HCT116 (cell line): ENCODE data around the gene SMIM33. TPM values are rescaled to one million over a fixed set of nuclear protein-coding genes. Genes with fewer than 3 reads are reported as not detected.

Experiments
- ATAC-seq: fragments of 200-7000 bp; cut with Tn5 transposase; 2 replicates; pipeline ENCODE4 v1.9.1; 2020; ENCODE audit warnings: mild to moderate bottlenecking, moderate library complexity
- BruUV-seq: library from RNA; stranded (reverse); fragments of 400-500 nt; replicated peaks from 2 replicates; lab custom pipeline; 2021; lab: Mats Ljungman, UMichigan
- CTCF ChIA-PET: fragments of 300-600 bp; sonication (Branson Sonifier 250); formaldehyde crosslinking; loops from one replicate; lab custom pipeline; 2021; ENCODE audit warnings: antibody characterized with exemption; lab: Charles Lee
- POLR2A ChIA-PET: fragments of 300-600, 350-600 bp; sonication (Branson Sonifier 250); formaldehyde crosslinking; loops from one replicate; lab custom pipeline; 2021; ENCODE audit warnings: antibody characterized with exemption; lab: Charles Lee
- RAD21 ChIA-PET, 2 experiments: fragments of 300-600 bp; sonication (Branson Sonifier 250); formaldehyde crosslinking; loops; one replicate each; lab custom pipeline; 2023; ENCODE audit warnings: low total read pairs in 2 of 2; ENCODE audit not compliant: uncharacterized antibody in 2 of 2, unreplicated experiment in 2 of 2, low non-redundant PET in 1 of 2; lab: Charles Lee
- DNase-seq: peaks from one replicate; pipeline ENCODE4 v3.0.0-alpha.2; 2010; ENCODE audit warnings: low read depth, low spot score
- H2AFZ ChIP-seq: fragments of 200-600 bp; shearing (Covaris generic), sonication (generic); 2 replicates; pipeline ENCODE4 v1.6.1; 2017; ENCODE audit warnings: low read depth, mixed run types, mixed read lengths, antibody characterized with exemption, low read length; ENCODE audit not compliant: poor library complexity, severe bottlenecking
- H3K27ac ChIP-seq: 2 replicates; pipeline ENCODE4 v1.5.1; 2012; ENCODE audit warnings: low read depth, low read length
- H3K27me3 ChIP-seq: fragments of 200-600 bp; sonication (generic); 2 replicates; pipeline ENCODE4 v1.6.1; 2016; ENCODE audit warnings: mixed run types, low read length, mixed read lengths; ENCODE audit not compliant: insufficient read depth
- H3K36me3 ChIP-seq, 2 experiments: fragments of 200-500 bp in 1 of 2; fragments of 200-600 bp in 1 of 2; sonication (Bioruptor generic) in 1 of 2; sonication (generic) in 1 of 2; 2 replicates each; pipeline versions ENCODE4 v1.5.1 to v1.6.1; 2014 to 2016; ENCODE audit warnings: low read length in 2 of 2, inconsistent platforms in 1 of 2, mixed read lengths in 1 of 2, mixed run types in 1 of 2; ENCODE audit not compliant: insufficient read depth in 2 of 2, control insufficient read depth in 1 of 2
- H3K4me1 ChIP-seq, 2 experiments: fragments of 200-600 bp in 1 of 2; sonication (generic) in 1 of 2; 2 replicates each; pipeline versions ENCODE4 v1.5.1 to v1.6.1; 2012 to 2017; ENCODE audit warnings: low read length in 2 of 2, inconsistent platforms in 1 of 2, mild to moderate bottlenecking in 1 of 2, mixed read lengths in 1 of 2, mixed run types in 1 of 2, moderate library complexity in 1 of 2; ENCODE audit not compliant: insufficient read depth in 2 of 2, control insufficient read depth in 1 of 2
- H3K4me2 ChIP-seq: fragments of 200-600 bp; sonication (generic); 2 replicates; pipeline ENCODE4 v1.6.1; 2017; ENCODE audit warnings: mixed run types, low read length, mixed read lengths
- H3K4me3 ChIP-seq, 2 experiments: fragments of 200-600 bp in 1 of 2; sonication (generic) in 1 of 2; replicated peaks in 1 of 2; 2 replicates each; pipeline ENCODE4 v1.5.1; 2011 to 2016; ENCODE audit warnings: low read length in 2 of 2, control low read depth in 1 of 2, low read depth in 1 of 2, mild to moderate bottlenecking in 1 of 2, mixed read lengths in 1 of 2, mixed run types in 1 of 2
- H3K79me2 ChIP-seq: fragments of 200-600 bp; sonication (generic); 2 replicates; pipeline ENCODE4 v1.6.1; 2017; ENCODE audit warnings: mild to moderate bottlenecking, mixed run types, low read length, moderate library complexity, mixed read lengths; ENCODE audit not compliant: insufficient read depth
- H3K9ac ChIP-seq: fragments of 200-600 bp; sonication (generic); 2 replicates; pipeline ENCODE4 v1.6.1; 2016; ENCODE audit warnings: low read length, mixed read lengths
- H3K9me2 ChIP-seq: fragments of 200-600 bp; sonication (generic), shearing (Covaris generic); 2 replicates; pipeline ENCODE4 v1.6.1; 2017; ENCODE audit warnings: mixed run types, mild to moderate bottlenecking, moderate library complexity; ENCODE audit not compliant: insufficient read depth
- H3K9me3 ChIP-seq, 2 experiments: fragments of 200-500 bp in 1 of 2; fragments of 200-600 bp in 1 of 2; sonication (Bioruptor generic) in 1 of 2; sonication (generic) in 1 of 2; 2 replicates each; pipeline ENCODE4 v1.6.1; 2014 to 2017; ENCODE audit warnings: low read length in 2 of 2, mixed read lengths in 2 of 2, inconsistent platforms in 1 of 2, low read depth in 1 of 2, mild to moderate bottlenecking in 1 of 2, mixed run types in 1 of 2, moderate library complexity in 1 of 2; ENCODE audit not compliant: control insufficient read depth in 1 of 2, insufficient read depth in 1 of 2
- H4K20me1 ChIP-seq: fragments of 200-600 bp; sonication (generic), shearing (Covaris generic); 2 replicates; pipeline ENCODE4 v1.6.1; 2017; ENCODE audit warnings: mixed run types, mild to moderate bottlenecking, moderate library complexity; ENCODE audit not compliant: insufficient read depth
- CBX3 ChIP-seq: IDR thresholded peaks from 2 replicates; pipeline ENCODE4 v1.6.1; 2012; ENCODE audit warnings: low read depth
- CEBPB ChIP-seq: IDR thresholded peaks from 2 replicates; pipeline ENCODE4 v1.6.1; 2012; ENCODE audit warnings: low read depth
- EZH2phosphoT487 ChIP-seq: fragments of 200-600 bp; IDR thresholded peaks from 2 replicates; pipeline ENCODE4 v1.6.1; 2018; ENCODE audit warnings: antibody characterized with exemption, borderline replicate concordance
- FOSL1 ChIP-seq: IDR thresholded peaks from 2 replicates; pipeline ENCODE4 v1.6.1; 2012; ENCODE audit warnings: low read depth
- MAX ChIP-seq: IDR thresholded peaks from 2 replicates; pipeline ENCODE4 v1.6.1; 2012
- POLR2A ChIP-seq: IDR thresholded peaks from 2 replicates; pipeline ENCODE4 v1.7.0; 2011; ENCODE audit warnings: borderline replicate concordance; ENCODE audit not compliant: insufficient read depth, insufficient read length; ENCODE audit errors: extremely low read depth
- POLR2AphosphoS5 ChIP-seq: IDR thresholded peaks from 2 replicates; pipeline ENCODE4 v1.6.1; 2011; ENCODE audit warnings: mild to moderate bottlenecking, low read depth, low read length, moderate library complexity
- RAD21 ChIP-seq: IDR thresholded peaks from 2 replicates; pipeline ENCODE4 v1.6.1; 2012; ENCODE audit warnings: low read depth, mild to moderate bottlenecking
- SIN3A ChIP-seq: IDR thresholded peaks from 2 replicates; pipeline ENCODE4 v1.6.1; 2012; ENCODE audit warnings: low read depth
- SRF ChIP-seq: IDR thresholded peaks from 2 replicates; pipeline ENCODE4 v1.6.1; 2012; ENCODE audit warnings: low read depth
- ZNF274 ChIP-seq: fragments of 200-500 bp; sonication (Bioruptor generic); IDR thresholded peaks from 2 replicates; pipeline ENCODE4 v1.6.1; 2014; ENCODE audit warnings: mild to moderate bottlenecking, low read depth, low read length, inconsistent platforms
- intact Hi-C: fragments of 100-400 bp; cut with micrococcal nuclease; formaldehyde crosslinking; loops from 2 replicates; pipeline ENCODE4 v1.10.0; 2022
- total RNA-seq: library from RNA; stranded (reverse); gene quantifications from one replicate; pipeline ENCODE4 v1.2.1, GENCODE V29; 2021; ENCODE audit not compliant: unreplicated experiment
- TF ChIP-seq, protein P1 (sequence below): IDR thresholded peaks from 2 replicates; pipeline ENCODE4 v1.6.1; 2012; ENCODE audit warnings: low read depth

Gene SMIM33
- total RNA-seq, 1 experiment from 2014 or later: not detected

DNA sequence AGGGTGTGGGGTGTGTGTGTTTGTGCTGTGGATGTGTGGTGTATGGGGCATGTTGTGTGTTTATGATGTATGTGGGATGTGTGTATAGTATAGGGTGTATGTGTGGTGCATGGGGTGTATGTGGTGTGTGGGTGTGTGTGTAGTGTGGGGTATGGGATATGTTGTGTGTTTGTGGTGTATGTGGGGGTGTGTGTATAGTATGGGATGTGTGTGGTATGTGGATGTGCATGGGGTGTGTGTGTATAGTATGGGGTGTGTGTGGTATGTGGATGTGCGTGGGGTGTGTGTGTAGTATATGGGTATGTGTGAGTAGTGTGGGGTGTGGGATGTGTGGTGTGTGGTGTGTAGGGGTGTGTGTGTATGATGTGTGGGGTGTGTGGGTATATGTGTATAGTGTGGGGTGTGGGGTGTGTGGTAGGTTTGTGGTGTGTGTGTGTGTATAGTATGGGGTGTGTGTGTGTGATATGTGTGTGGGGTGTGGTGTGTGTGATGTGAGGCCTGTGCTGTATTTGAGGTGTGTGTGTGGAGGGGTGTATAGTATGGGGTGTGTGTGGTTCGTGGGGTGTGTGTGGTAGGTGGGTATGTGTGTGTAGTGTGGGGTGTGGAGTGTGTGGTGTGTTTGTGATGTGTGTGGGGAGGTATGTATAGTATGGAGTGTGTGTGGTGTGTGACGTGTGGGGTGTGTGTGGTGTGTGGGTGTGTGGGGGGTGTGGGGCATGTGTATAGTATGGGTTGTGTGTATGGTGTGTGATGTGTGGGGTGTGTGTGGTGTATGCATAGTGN is 18.7 kb upstream of the SMIM33 start (continued):
- TF ChIP-seq, protein P1, sequence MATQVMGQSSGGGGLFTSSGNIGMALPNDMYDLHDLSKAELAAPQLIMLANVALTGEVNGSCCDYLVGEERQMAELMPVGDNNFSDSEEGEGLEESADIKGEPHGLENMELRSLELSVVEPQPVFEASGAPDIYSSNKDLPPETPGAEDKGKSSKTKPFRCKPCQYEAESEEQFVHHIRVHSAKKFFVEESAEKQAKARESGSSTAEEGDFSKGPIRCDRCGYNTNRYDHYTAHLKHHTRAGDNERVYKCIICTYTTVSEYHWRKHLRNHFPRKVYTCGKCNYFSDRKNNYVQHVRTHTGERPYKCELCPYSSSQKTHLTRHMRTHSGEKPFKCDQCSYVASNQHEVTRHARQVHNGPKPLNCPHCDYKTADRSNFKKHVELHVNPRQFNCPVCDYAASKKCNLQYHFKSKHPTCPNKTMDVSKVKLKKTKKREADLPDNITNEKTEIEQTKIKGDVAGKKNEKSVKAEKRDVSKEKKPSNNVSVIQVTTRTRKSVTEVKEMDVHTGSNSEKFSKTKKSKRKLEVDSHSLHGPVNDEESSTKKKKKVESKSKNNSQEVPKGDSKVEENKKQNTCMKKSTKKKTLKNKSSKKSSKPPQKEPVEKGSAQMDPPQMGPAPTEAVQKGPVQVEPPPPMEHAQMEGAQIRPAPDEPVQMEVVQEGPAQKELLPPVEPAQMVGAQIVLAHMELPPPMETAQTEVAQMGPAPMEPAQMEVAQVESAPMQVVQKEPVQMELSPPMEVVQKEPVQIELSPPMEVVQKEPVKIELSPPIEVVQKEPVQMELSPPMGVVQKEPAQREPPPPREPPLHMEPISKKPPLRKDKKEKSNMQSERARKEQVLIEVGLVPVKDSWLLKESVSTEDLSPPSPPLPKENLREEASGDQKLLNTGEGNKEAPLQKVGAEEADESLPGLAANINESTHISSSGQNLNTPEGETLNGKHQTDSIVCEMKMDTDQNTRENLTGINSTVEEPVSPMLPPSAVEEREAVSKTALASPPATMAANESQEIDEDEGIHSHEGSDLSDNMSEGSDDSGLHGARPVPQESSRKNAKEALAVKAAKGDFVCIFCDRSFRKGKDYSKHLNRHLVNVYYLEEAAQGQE: no peak
- TF ChIP-seq MAX (no peak), FOSL1 (no peak), EZH2phosphoT487 (no peak), POLR2A (no peak)

- TF ChIP-seq ZNF274 (no peak), CEBPB (no peak), EZH2phosphoT487 (no peak), SIN3A (no peak), CBX3 (no peak), RAD21 (no peak), SRF (no peak), POLR2AphosphoS5 (no peak)
- H3K4me3 ChIP-seq: no peak overlapping the region
- no peaks in the 10 kb centered on the region for H3K9me3 ChIP-seq
- H3K36me3 ChIP-seq: no peaks in the 10 kb centered on the region
- no peak overlapping the region for H3K4me2 ChIP-seq
- H4K20me1 ChIP-seq: no peaks in the 10 kb centered on the region
- no peaks in the 10 kb centered on the region for H3K9me2 ChIP-seq
- no peak overlapping the region for H2AFZ ChIP-seq
- no peaks in the 10 kb centered on the region for H3K79me2 ChIP-seq
- intact Hi-C loops: no loop called here
- H3K27me3 ChIP-seq: no peaks in the 10 kb centered on the region
- ChIA-PET POLR2A (no interaction called here), CTCF (no interaction called here), RAD21 (no interaction called here)
- DNase-seq (no peak), ATAC-seq (no peak)
- H3K27ac ChIP-seq: no peak overlapping the region
- no TSS peak for BruUV-seq
- peaks cover 0 to 2% of the 10 kb centered on the region in 2 experiments; a peak in 1 of 4 replicates for H3K4me1 ChIP-seq
- no peak overlapping the region for H3K9ac ChIP-seq
Observed at GRCh38 chr5:139453683-139454567, 16.9 kb upstream of the SMIM33 start.
